ENCODE measurements around the gene FUBP1. TPM values are rescaled to one million over a fixed set of nuclear protein-coding genes. Genes with fewer than 3 reads are reported as not detected.

Gene FUBP1
- total RNA-seq, 1 experiment from 2014 or later: 208 TPM

GRCh38 chr1:77956464-77956863 is 22.4 kb downstream of the FUBP1 start:
- TF ChIP-seq FOXP1 (CRISPR knock-in tag; IDR thresholded peaks at IDR 0.05; ENCODE audit: borderline replicate concordance) (no peak), FOXK1 (CRISPR knock-in tag; IDR thresholded peaks at IDR 0.05) (no peak), SMAD3 (CRISPR knock-in tag; IDR thresholded peaks at IDR 0.05; ENCODE audit: borderline replicate concordance) (no peak), ZNF281 (CRISPR knock-in tag; IDR thresholded peaks at IDR 0.05) (no peak), JUN (CRISPR knock-in tag; IDR thresholded peaks at IDR 0.05) (no peak), HMGA2 (CRISPR knock-in tag; IDR thresholded peaks at IDR 0.05) (no peak)
- TF ChIP-seq, protein P1, sequence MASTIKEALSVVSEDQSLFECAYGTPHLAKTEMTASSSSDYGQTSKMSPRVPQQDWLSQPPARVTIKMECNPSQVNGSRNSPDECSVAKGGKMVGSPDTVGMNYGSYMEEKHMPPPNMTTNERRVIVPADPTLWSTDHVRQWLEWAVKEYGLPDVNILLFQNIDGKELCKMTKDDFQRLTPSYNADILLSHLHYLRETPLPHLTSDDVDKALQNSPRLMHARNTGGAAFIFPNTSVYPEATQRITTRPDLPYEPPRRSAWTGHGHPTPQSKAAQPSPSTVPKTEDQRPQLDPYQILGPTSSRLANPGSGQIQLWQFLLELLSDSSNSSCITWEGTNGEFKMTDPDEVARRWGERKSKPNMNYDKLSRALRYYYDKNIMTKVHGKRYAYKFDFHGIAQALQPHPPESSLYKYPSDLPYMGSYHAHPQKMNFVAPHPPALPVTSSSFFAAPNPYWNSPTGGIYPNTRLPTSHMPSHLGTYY (CRISPR knock-in tag; IDR thresholded peaks at IDR 0.05): no peak
- Mint-ChIP-seq H3K27me3 (ENCODE audit: low read depth) (no peaks in the 10 kb centered on the region), H3K9me3 (no peaks in the 10 kb centered on the region), H3K36me3 (peaks cover 82% of the 10 kb centered on the region), H3K4me1 (no peaks in the 10 kb centered on the region), H3K4me3 (no peak overlapping the region), H3K27ac (no peak overlapping the region)
- POLR2A ChIA-PET: interaction anchor here (0.5 kb wide), 1 partner anchor 13 kb away, joined by 3 read pairs; no protein-coding TSS in a partner anchor
- no peak for DNase-seq (ENCODE audit: low spot score)
- ATAC-seq: no peak
- CTCF ChIA-PET: no interaction called here

DNA sequence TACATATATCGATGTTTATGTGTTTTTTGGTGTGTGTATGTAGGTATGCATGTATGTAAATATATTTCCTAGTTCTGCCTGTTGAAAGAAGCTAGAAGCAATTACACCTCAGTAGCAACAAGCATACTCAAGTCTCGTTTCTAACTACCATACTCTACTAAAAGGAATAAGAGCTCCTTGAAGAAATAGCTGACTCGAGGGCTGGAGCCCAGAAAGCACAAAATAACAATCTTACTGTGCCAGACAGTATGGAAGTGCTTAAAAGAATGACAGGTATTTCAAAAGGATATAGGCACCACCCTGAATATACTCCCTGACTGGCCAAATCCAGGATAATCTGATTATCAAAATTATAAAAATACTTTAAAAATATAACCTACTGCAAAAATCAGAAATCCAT is 23.2 kb downstream of the FUBP1 start:
- Mint-ChIP-seq H3K27me3 (ENCODE audit: low read depth) (no peaks in the 10 kb centered on the region), H3K27ac (no peak overlapping the region), H3K4me3 (no peak overlapping the region), H3K4me1 (no peaks in the 10 kb centered on the region), H3K9me3 (no peaks in the 10 kb centered on the region), H3K36me3 (peaks cover 79% of the 10 kb centered on the region)
- no peak for DNase-seq (ENCODE audit: low spot score)
- POLR2A ChIA-PET: no interaction called here
- TF ChIP-seq, protein P2, sequence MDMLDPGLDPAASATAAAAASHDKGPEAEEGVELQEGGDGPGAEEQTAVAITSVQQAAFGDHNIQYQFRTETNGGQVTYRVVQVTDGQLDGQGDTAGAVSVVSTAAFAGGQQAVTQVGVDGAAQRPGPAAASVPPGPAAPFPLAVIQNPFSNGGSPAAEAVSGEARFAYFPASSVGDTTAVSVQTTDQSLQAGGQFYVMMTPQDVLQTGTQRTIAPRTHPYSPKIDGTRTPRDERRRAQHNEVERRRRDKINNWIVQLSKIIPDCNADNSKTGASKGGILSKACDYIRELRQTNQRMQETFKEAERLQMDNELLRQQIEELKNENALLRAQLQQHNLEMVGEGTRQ (CRISPR knock-in tag; IDR thresholded peaks at IDR 0.05): no peak
- TF ChIP-seq HMGA2 (CRISPR knock-in tag; IDR thresholded peaks at IDR 0.05): no peak
- TF ChIP-seq NR2C2 (CRISPR knock-in tag; IDR thresholded peaks at IDR 0.05): no peak
- ATAC-seq: no peak
- CTCF ChIA-PET: interaction anchor here (0.6 kb wide), 1 partner anchor 63 kb away, joined by 3 read pairs; no protein-coding TSS in a partner anchor

- no peak for TF ChIP-seq NR1H2 (CRISPR knock-in tag; IDR thresholded peaks at IDR 0.05)
- no peak for TF ChIP-seq RELA (CRISPR knock-in tag; IDR thresholded peaks at IDR 0.05; ENCODE audit: borderline replicate concordance)
- TF ChIP-seq FOXP1 (CRISPR knock-in tag; IDR thresholded peaks at IDR 0.05; ENCODE audit: borderline replicate concordance): no peak
- TF ChIP-seq, protein P3, sequence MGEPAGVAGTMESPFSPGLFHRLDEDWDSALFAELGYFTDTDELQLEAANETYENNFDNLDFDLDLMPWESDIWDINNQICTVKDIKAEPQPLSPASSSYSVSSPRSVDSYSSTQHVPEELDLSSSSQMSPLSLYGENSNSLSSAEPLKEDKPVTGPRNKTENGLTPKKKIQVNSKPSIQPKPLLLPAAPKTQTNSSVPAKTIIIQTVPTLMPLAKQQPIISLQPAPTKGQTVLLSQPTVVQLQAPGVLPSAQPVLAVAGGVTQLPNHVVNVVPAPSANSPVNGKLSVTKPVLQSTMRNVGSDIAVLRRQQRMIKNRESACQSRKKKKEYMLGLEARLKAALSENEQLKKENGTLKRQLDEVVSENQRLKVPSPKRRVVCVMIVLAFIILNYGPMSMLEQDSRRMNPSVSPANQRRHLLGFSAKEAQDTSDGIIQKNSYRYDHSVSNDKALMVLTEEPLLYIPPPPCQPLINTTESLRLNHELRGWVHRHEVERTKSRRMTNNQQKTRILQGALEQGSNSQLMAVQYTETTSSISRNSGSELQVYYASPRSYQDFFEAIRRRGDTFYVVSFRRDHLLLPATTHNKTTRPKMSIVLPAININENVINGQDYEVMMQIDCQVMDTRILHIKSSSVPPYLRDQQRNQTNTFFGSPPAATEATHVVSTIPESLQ (CRISPR knock-in tag; IDR thresholded peaks at IDR 0.05): no peak
- no peak for TF ChIP-seq ZNF232 (CRISPR knock-in tag; IDR thresholded peaks at IDR 0.05)
- TF ChIP-seq MXD4 (CRISPR knock-in tag; IDR thresholded peaks at IDR 0.05; ENCODE audit: borderline replicate concordance): no peak
- no peak for TF ChIP-seq ZNF263 (CRISPR knock-in tag; IDR thresholded peaks at IDR 0.05; ENCODE audit: low read depth)
- no peak for TF ChIP-seq OVOL2 (CRISPR knock-in tag; IDR thresholded peaks at IDR 0.05; ENCODE audit: borderline replicate concordance)
- TF ChIP-seq, protein P4, sequence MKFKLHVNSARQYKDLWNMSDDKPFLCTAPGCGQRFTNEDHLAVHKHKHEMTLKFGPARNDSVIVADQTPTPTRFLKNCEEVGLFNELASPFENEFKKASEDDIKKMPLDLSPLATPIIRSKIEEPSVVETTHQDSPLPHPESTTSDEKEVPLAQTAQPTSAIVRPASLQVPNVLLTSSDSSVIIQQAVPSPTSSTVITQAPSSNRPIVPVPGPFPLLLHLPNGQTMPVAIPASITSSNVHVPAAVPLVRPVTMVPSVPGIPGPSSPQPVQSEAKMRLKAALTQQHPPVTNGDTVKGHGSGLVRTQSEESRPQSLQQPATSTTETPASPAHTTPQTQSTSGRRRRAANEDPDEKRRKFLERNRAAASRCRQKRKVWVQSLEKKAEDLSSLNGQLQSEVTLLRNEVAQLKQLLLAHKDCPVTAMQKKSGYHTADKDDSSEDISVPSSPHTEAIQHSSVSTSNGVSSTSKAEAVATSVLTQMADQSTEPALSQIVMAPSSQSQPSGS (CRISPR knock-in tag; IDR thresholded peaks at IDR 0.05; ENCODE audit: borderline replicate concordance, low read depth): no peak
- TF ChIP-seq NFE2L1 (CRISPR knock-in tag; IDR thresholded peaks at IDR 0.05): no peak
- no peak for TF ChIP-seq USF1 (CRISPR knock-in tag; IDR thresholded peaks at IDR 0.05)
- no peak for ATAC-seq
- DNase-seq (ENCODE audit: low spot score): no peak
- Mint-ChIP-seq H3K27me3 (ENCODE audit: low read depth) (no peaks in the 10 kb centered on the region), H3K36me3 (peaks cover 67% of the 10 kb centered on the region), H3K27ac (no peak overlapping the region), H3K4me3 (no peak overlapping the region), H3K4me1 (peaks cover under 1% of the 10 kb centered on the region; the same call in 1 of the 2 replicates), H3K9me3 (no peaks in the 10 kb centered on the region)
- POLR2A ChIA-PET: no interaction called here
- CTCF ChIA-PET: no interaction called here
Observed at GRCh38 chr1:77954521-77954920, 24.4 kb downstream of the FUBP1 start.

All from WTC11 (cell line).